ENCODE data around the gene CSNK2A2.

GRCh38 chr16:58236831-58237230 is 38.9 kb upstream of the CSNK2A2 start:
- TF ChIP-seq CTCF (IDR thresholded peaks at IDR 0.05) = no peak
- TF ChIP-seq EP300 (IDR thresholded peaks at IDR 0.05; ENCODE audit: low read depth) = no peak
- TF ChIP-seq POLR2A (IDR thresholded peaks at IDR 0.05) = no peak
- TF ChIP-seq POLR2AphosphoS5 (IDR thresholded peaks at IDR 0.05) = no peak
